Measurements from ENCODE around the gene TSG101.

Gene TSG101

GRCh38 chr11:18485913-18486528, 40.7 kb downstream of the TSG101 start:
- ChIA-PET POLR2A (no interaction called here), CTCF (no interaction called here)
- no peaks in the 10 kb centered on the region for H3K4me1 ChIP-seq (ENCODE audit: control extremely low read depth in 1 of 4, control insufficient read depth in 4 of 4, insufficient read depth in 4 of 4, low read length in 3 of 4)
- 96% methylated on average over 7 of the region's 8 CpGs for WGBS (ENCODE audit: insufficient coverage)
- H3K36me3 ChIP-seq (ENCODE audit: control insufficient read depth in 4 of 4, insufficient read depth in 4 of 4, low read length in 3 of 4): peaks cover 30 to 70% (median 53%) of the 10 kb centered on the region in 4 experiments
- no peaks in the 10 kb centered on the region for H3K9me3 ChIP-seq (ENCODE audit: control extremely low read depth in 1 of 5, control insufficient read depth in 4 of 5, insufficient read depth in 2 of 5, low read depth in 1 of 5, low read length in 4 of 5)
- no peak for DNase-seq
- no peak overlapping the region for H3K4me3 ChIP-seq (ENCODE audit: control insufficient read depth in 1 of 7, extremely low read depth in 1 of 7, insufficient read depth in 4 of 7, low read depth in 2 of 7, low read length in 6 of 7)
- H3K27ac ChIP-seq (ENCODE audit: insufficient read depth in 1 of 2, low read depth in 1 of 2, low read length in 2 of 2, poor library complexity in 1 of 2, severe bottlenecking in 2 of 2): no peak overlapping the region
- no peaks in the 10 kb centered on the region for H3K27me3 ChIP-seq (replicated peaks in 2 of 5; ENCODE audit: control insufficient read depth in 4 of 5, insufficient read depth in 5 of 5, low read length in 4 of 5)

- DNase-seq: no peak
- H3K9me3 ChIP-seq (ENCODE audit: control extremely low read depth in 1 of 5, control insufficient read depth in 4 of 5, insufficient read depth in 2 of 5, low read depth in 1 of 5, low read length in 4 of 5): no peaks in the 10 kb centered on the region
- H3K4me1 ChIP-seq (ENCODE audit: control extremely low read depth in 1 of 4, control insufficient read depth in 4 of 4, insufficient read depth in 4 of 4, low read length in 3 of 4): no peaks in the 10 kb centered on the region
- CTCF ChIA-PET: interaction anchor here (0.6 to 1.7 kb wide), 2 partner anchors 10 to 918 kb away, joined by 4 read pairs; no protein-coding TSS in a partner anchor
- peaks cover 28 to 66% (median 40%) of the 10 kb centered on the region in 4 experiments for H3K36me3 ChIP-seq (ENCODE audit: control insufficient read depth in 4 of 4, insufficient read depth in 4 of 4, low read length in 3 of 4)
- WGBS (ENCODE audit: insufficient coverage): 100% methylated on average over 2 of the region's 4 CpGs
- no peak overlapping the region for H3K27ac ChIP-seq (ENCODE audit: insufficient read depth in 1 of 2, low read depth in 1 of 2, low read length in 2 of 2, poor library complexity in 1 of 2, severe bottlenecking in 2 of 2)
- no peak overlapping the region for H3K4me3 ChIP-seq (ENCODE audit: control insufficient read depth in 1 of 7, extremely low read depth in 1 of 7, insufficient read depth in 4 of 7, low read depth in 2 of 7, low read length in 6 of 7)
- H3K27me3 ChIP-seq (replicated peaks in 2 of 5; ENCODE audit: control insufficient read depth in 4 of 5, insufficient read depth in 5 of 5, low read length in 4 of 5): no peaks in the 10 kb centered on the region
- POLR2A ChIA-PET: interaction anchor here (0.6 kb wide), 1 partner anchor 151 kb away, joined by 3 read pairs; no protein-coding TSS in a partner anchor
Measured at GRCh38 chr11:18479063-18479462, 47.7 kb downstream of the TSG101 start.

GRCh38 chr11:18472587-18472986, 54.2 kb downstream of the TSG101 start:
- CTCF ChIA-PET: no interaction called here
- H3K9me3 ChIP-seq (ENCODE audit: control extremely low read depth in 1 of 5, control insufficient read depth in 4 of 5, insufficient read depth in 2 of 5, low read depth in 1 of 5, low read length in 4 of 5): no peaks in the 10 kb centered on the region
- no peak overlapping the region for H3K27ac ChIP-seq (ENCODE audit: insufficient read depth in 1 of 2, low read depth in 1 of 2, low read length in 2 of 2, poor library complexity in 1 of 2, severe bottlenecking in 2 of 2)
- no peak overlapping the region for H3K4me3 ChIP-seq (ENCODE audit: control insufficient read depth in 1 of 7, extremely low read depth in 1 of 7, insufficient read depth in 4 of 7, low read depth in 2 of 7, low read length in 6 of 7)
- no peak for DNase-seq
- H3K4me1 ChIP-seq (ENCODE audit: control extremely low read depth in 1 of 4, control insufficient read depth in 4 of 4, insufficient read depth in 4 of 4, low read length in 3 of 4): no peaks in the 10 kb centered on the region
- POLR2A ChIA-PET: no interaction called here
- peaks cover 2 to 7% (median 3%) of the 10 kb centered on the region in 4 experiments for H3K36me3 ChIP-seq (ENCODE audit: control insufficient read depth in 4 of 4, insufficient read depth in 4 of 4, low read length in 3 of 4)
- no peaks in the 10 kb centered on the region for H3K27me3 ChIP-seq (replicated peaks in 2 of 5; ENCODE audit: control insufficient read depth in 4 of 5, insufficient read depth in 5 of 5, low read length in 4 of 5)

GRCh38 chr11:18471995-18472394, 54.7 kb downstream of the TSG101 start:
- CTCF ChIA-PET: no interaction called here

GRCh38 chr11:18468961-18469360, 57.8 kb downstream of the TSG101 start:
- Histone ChIP-seq H3K4me1 (ENCODE audit: control extremely low read depth in 1 of 4, control insufficient read depth in 4 of 4, insufficient read depth in 4 of 4, low read length in 3 of 4) (no peaks in the 10 kb centered on the region), H3K27me3 (replicated peaks in 2 of 5; ENCODE audit: control insufficient read depth in 4 of 5, insufficient read depth in 5 of 5, low read length in 4 of 5) (no peaks in the 10 kb centered on the region), H3K9me3 (ENCODE audit: control extremely low read depth in 1 of 5, control insufficient read depth in 4 of 5, insufficient read depth in 2 of 5, low read depth in 1 of 5, low read length in 4 of 5) (no peaks in the 10 kb centered on the region), H3K4me3 (ENCODE audit: control insufficient read depth in 1 of 7, extremely low read depth in 1 of 7, insufficient read depth in 4 of 7, low read depth in 2 of 7, low read length in 6 of 7) (no peak overlapping the region), H3K27ac (ENCODE audit: insufficient read depth in 1 of 2, low read depth in 1 of 2, low read length in 2 of 2, poor library complexity in 1 of 2, severe bottlenecking in 2 of 2) (no peak overlapping the region), H3K36me3 (ENCODE audit: control insufficient read depth in 4 of 4, insufficient read depth in 4 of 4, low read length in 3 of 4) (peaks cover 0 to 3% (median 0%) of the 10 kb centered on the region in 4 experiments)
- DNase-seq: no peak
- CTCF ChIA-PET: interaction anchor here (1.6 kb wide), 1 partner anchor 10 kb away, joined by 4 read pairs; no protein-coding TSS in a partner anchor
- POLR2A ChIA-PET: no interaction called here
- no CpG with 5 or more reads among the region's 7 CpGs for WGBS (ENCODE audit: insufficient coverage)

More at GRCh38 chr11:18471995-18472394, 54.7 kb downstream of the TSG101 start:
- Histone ChIP-seq H3K4me1 (ENCODE audit: control extremely low read depth in 1 of 4, control insufficient read depth in 4 of 4, insufficient read depth in 4 of 4, low read length in 3 of 4) (no peaks in the 10 kb centered on the region), H3K27me3 (replicated peaks in 2 of 5; ENCODE audit: control insufficient read depth in 4 of 5, insufficient read depth in 5 of 5, low read length in 4 of 5) (no peaks in the 10 kb centered on the region), H3K9me3 (ENCODE audit: control extremely low read depth in 1 of 5, control insufficient read depth in 4 of 5, insufficient read depth in 2 of 5, low read depth in 1 of 5, low read length in 4 of 5) (no peaks in the 10 kb centered on the region), H3K36me3 (ENCODE audit: control insufficient read depth in 4 of 4, insufficient read depth in 4 of 4, low read length in 3 of 4) (peaks cover 0 to 6% (median 3%) of the 10 kb centered on the region in 4 experiments), H3K27ac (ENCODE audit: insufficient read depth in 1 of 2, low read depth in 1 of 2, low read length in 2 of 2, poor library complexity in 1 of 2, severe bottlenecking in 2 of 2) (no peak overlapping the region), H3K4me3 (ENCODE audit: control insufficient read depth in 1 of 7, extremely low read depth in 1 of 7, insufficient read depth in 4 of 7, low read depth in 2 of 7, low read length in 6 of 7) (no peak overlapping the region)
- POLR2A ChIA-PET: no interaction called here
- no peak for DNase-seq
- 100% methylated on average over 1 of the region's 3 CpGs for WGBS (ENCODE audit: insufficient coverage)

- Histone ChIP-seq H3K27ac (ENCODE audit: insufficient read depth in 1 of 2, low read depth in 1 of 2, low read length in 2 of 2, poor library complexity in 1 of 2, severe bottlenecking in 2 of 2) (no peak overlapping the region), H3K4me1 (ENCODE audit: control extremely low read depth in 1 of 4, control insufficient read depth in 4 of 4, insufficient read depth in 4 of 4, low read length in 3 of 4) (no peaks in the 10 kb centered on the region), H3K9me3 (ENCODE audit: control extremely low read depth in 1 of 5, control insufficient read depth in 4 of 5, insufficient read depth in 2 of 5, low read depth in 1 of 5, low read length in 4 of 5) (no peaks in the 10 kb centered on the region), H3K27me3 (replicated peaks in 2 of 5; ENCODE audit: control insufficient read depth in 4 of 5, insufficient read depth in 5 of 5, low read length in 4 of 5) (no peaks in the 10 kb centered on the region), H3K36me3 (ENCODE audit: control insufficient read depth in 4 of 4, insufficient read depth in 4 of 4, low read length in 3 of 4) (peaks cover 0 to 3% (median 0%) of the 10 kb centered on the region in 4 experiments), H3K4me3 (ENCODE audit: control insufficient read depth in 1 of 7, extremely low read depth in 1 of 7, insufficient read depth in 4 of 7, low read depth in 2 of 7, low read length in 6 of 7) (no peak overlapping the region)
- ChIA-PET POLR2A (interaction anchor here (0.6 to 0.7 kb wide), 2 partner anchors 47 to 53 kb away, joined by 3 to 4 read pairs; no protein-coding TSS in a partner anchor), CTCF (interaction anchor here (1.6 kb wide), 2 partner anchors 11 to 19 kb away, joined by 3 to 4 read pairs; no protein-coding TSS in a partner anchor)
- DNase-seq: no peak
- WGBS (ENCODE audit: insufficient coverage): 100% methylated on average over 2 of the region's 2 CpGs
Measured at GRCh38 chr11:18468059-18468458, 58.7 kb downstream of the TSG101 start.

- no peaks in the 10 kb centered on the region for H3K9me3 ChIP-seq (ENCODE audit: control extremely low read depth in 1 of 5, control insufficient read depth in 4 of 5, insufficient read depth in 2 of 5, low read depth in 1 of 5, low read length in 4 of 5)
- H3K36me3 ChIP-seq (ENCODE audit: control insufficient read depth in 4 of 4, insufficient read depth in 4 of 4, low read length in 3 of 4): peaks cover 0 to 3% (median 0%) of the 10 kb centered on the region in 4 experiments
- H3K27ac ChIP-seq (ENCODE audit: insufficient read depth in 1 of 2, low read depth in 1 of 2, low read length in 2 of 2, poor library complexity in 1 of 2, severe bottlenecking in 2 of 2): no peak overlapping the region
- H3K4me1 ChIP-seq (ENCODE audit: control extremely low read depth in 1 of 4, control insufficient read depth in 4 of 4, insufficient read depth in 4 of 4, low read length in 3 of 4): no peaks in the 10 kb centered on the region
- WGBS (ENCODE audit: insufficient coverage): 100% methylated on average over 2 of the region's 2 CpGs
- CTCF ChIA-PET: interaction anchor here (1.6 kb wide), 1 partner anchor 17 kb away, joined by 3 read pairs; no protein-coding TSS in a partner anchor
- no peaks in the 10 kb centered on the region for H3K27me3 ChIP-seq (replicated peaks in 2 of 5; ENCODE audit: control insufficient read depth in 4 of 5, insufficient read depth in 5 of 5, low read length in 4 of 5)
- no peak overlapping the region for H3K4me3 ChIP-seq (ENCODE audit: control insufficient read depth in 1 of 7, extremely low read depth in 1 of 7, insufficient read depth in 4 of 7, low read depth in 2 of 7, low read length in 6 of 7)
- POLR2A ChIA-PET: interaction anchor here (0.7 kb wide), 1 partner anchor 223 kb away, joined by 5 read pairs; no protein-coding TSS in a partner anchor
- DNase-seq: no peak
Measured at GRCh38 chr11:18466402-18466801, 60.3 kb downstream of the TSG101 start.
